GM18951 (cell line): ENCODE data around the gene FAM193A.
"Not testable (repeated sequence)": the region's sequence is repeated elsewhere in the genome, so short reads cannot be mapped to it uniquely, and the experiment has no call there.

Source experiments
- POLR2A ChIP-seq: IDR thresholded peaks from 4 replicates; pipeline ENCODE4 v1.6.1; 2011; ENCODE audit warnings: mild to moderate bottlenecking; ENCODE audit not compliant: insufficient read length, insufficient read depth; ENCODE audit errors: extremely low read depth
- in situ Hi-C: fragments of 300-500 bp; cut with MboI; formaldehyde crosslinking; loops from one replicate; pipeline ENCODE4 v1.12.0; 2022; ENCODE audit warnings: low sequenced_read_pairs, mixed read lengths, inconsistent platforms; ENCODE audit not compliant: unreplicated experiment

Gene FAM193A

DNA sequence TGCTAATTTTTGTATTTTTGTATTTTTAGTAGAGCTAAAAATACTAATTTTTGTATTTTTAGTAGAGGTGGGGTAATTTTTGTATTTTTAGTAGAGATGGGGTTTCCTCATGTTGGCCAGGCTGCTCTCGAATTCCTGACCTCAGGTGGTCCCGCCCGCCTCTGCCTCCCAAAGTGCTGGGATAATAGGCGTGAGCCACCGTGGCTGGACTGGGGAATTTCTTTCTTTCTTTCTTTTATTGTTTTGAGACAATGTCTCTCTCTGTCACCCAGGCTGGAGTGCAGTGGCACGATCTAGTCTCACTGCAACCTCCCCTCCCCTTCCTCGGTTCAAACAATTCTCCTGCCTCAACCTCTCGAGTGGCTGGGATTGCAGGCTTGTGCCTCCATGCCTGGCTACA lies 83.0 kb downstream of the FAM193A start:
- in situ Hi-C loops: no loop called here

DNA sequence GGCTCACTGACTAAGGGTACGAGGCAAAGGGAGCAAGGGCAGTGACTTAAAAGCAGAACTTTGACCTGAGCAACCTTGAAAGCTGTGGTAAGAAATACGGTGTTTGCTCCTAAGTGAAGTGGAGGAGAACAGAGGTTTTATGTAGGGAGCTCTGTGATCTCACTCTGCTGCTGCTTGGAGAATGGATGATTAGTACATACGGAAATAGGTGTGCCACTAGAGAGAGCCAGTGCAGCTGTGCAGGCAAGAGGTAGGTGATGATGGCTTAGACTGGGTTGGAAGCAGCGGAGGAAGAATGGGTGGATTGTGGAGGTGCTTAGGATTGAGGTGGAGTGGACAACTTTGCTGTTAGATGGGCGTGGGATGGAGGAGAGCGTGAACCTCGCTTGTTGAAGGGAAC lies 85.0 kb downstream of the FAM193A start:
- TF ChIP-seq POLR2A: no peak
- in situ Hi-C loops: no loop called here

More for the DNA sequence above, 83.0 kb downstream of the FAM193A start:
- no peak for TF ChIP-seq POLR2A

- TF ChIP-seq POLR2A: no peak
- in situ Hi-C loops: no loop called here
These were observed 87.0 kb downstream of the FAM193A start for GRCh38 chr4:2623442-2623841.

GRCh38 chr4:2624782-2625530 lies 88.5 kb downstream of the FAM193A start:
- in situ Hi-C loops: no loop called here
- no peak for TF ChIP-seq POLR2A

DNA sequence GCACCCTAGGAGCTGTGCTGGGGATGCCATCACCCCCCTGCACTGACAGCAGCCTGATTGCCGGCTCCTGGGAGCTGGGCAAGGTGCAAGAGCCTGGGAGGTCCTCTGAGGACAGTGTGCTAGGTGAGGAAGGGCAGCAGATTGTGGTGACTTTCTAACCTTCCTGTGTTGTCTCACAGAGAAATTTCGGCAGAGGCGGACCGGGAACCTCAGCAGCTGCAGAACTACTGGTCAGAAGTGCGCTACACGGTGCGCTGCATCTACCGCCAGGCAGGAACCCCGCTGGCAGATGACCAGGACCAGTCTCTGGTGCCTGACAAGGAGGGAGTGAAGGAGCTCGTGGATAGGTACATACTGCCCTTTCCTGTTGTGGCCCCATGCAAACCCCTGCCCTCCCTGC lies 89.8 kb downstream of the FAM193A start:
- no peak for TF ChIP-seq POLR2A
- in situ Hi-C loops: no loop called here

- in situ Hi-C loops: no loop called here
- no peak for TF ChIP-seq POLR2A
These were observed 94.3 kb downstream of the FAM193A start for GRCh38 chr4:2630556-2631273.

GRCh38 chr4:2634014-2634413 lies 97.6 kb downstream of the FAM193A start:
- TF ChIP-seq POLR2A: no peak
- in situ Hi-C loops: no loop called here

DNA sequence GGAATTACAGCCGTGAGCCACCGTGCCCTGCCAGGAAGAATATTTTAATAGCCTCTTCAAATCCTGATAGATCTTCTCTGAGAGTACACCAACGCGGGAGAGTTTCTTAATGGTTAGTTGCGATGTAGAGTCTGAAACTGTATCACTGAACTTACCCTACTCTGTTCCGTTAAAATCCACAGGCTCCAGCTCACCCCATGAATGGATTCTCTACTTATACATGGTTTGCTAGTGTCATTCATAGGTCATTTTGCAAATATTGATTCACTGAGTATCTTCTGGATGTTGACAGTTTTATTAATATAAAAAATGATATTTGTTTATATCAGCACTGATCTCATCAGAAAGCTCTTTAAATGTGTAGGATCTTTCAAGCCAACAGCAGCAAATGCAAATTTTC lies 99.9 kb downstream of the FAM193A start:
- in situ Hi-C loops: no loop called here
- TF ChIP-seq POLR2A: no peak

- in situ Hi-C loops: not testable (repeated sequence)
These were observed 100.5 kb downstream of the FAM193A start for GRCh38 chr4:2636994-2637393.

GRCh38 chr4:2637956-2638552 lies 101.6 kb downstream of the FAM193A start:
- in situ Hi-C loops: no loop called here
- TF ChIP-seq POLR2A: no peak

DNA sequence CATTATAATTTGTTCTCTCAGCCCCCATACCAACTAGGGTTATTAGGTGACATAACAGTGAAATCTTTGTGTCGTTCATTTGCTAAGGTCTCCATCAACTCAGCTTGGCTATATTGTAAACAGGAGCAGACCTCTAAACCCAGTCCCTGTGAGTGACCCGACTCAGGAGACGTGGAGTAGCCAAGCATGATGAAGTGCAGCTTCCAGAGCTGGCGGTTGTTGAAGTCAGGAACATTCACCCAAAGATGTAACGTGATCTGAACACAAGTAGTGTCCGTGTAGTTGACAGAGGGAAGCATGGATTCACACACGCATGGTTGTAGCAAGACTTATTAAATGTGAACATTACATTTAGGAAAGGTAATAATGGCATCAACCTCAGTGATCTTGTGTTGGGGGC lies 102.3 kb downstream of the FAM193A start:
- in situ Hi-C loops: no loop called here
- no peak for TF ChIP-seq POLR2A

GRCh38 chr4:2642968-2643367 lies 106.5 kb downstream of the FAM193A start:
- no peak for TF ChIP-seq POLR2A
- in situ Hi-C loops: no loop called here

DNA sequence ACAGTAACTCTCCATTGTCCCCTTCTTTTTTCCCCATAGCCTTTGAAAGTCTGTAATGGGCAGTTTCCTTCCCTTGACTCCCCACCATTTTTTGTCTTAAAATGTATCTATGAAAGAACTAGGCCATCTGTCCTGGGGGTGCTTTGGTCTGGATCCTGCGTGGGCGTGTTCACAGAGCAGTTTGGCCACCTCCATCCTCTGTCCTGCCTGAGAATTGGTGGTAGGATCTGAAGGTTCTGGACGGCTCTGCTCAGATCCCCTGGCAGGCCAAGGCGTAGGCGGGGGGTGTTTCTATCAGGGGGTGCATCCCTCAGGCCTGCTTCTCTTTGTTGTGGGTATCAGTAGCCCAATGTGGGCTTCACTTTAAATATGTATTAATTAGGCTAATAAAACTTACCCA lies 107.1 kb downstream of the FAM193A start:
- in situ Hi-C loops: no loop called here
- TF ChIP-seq POLR2A: no peak
